Endothelial cell of umbilical vein (primary cell): ENCODE results near the gene ST6GALNAC3. TPM values are rescaled to one million over a fixed set of nuclear protein-coding genes. Genes with fewer than 3 reads are reported as not detected.

Experiments used
- BruUV-seq: library from RNA; stranded (reverse); fragments of 400-500 nt; replicated peaks from 2 replicates; lab custom pipeline; 2021; lab: Mats Ljungman, UMichigan
- CTCF ChIA-PET: fragments of 300-600, 350-600 bp; sonication (Branson Sonifier 250); formaldehyde crosslinking; loops from one replicate; lab custom pipeline; 2021; ENCODE audit warnings: antibody characterized with exemption, inconsistent platforms; lab: Charles Lee
- POLR2A ChIA-PET: fragments of 300-600, 350-600 bp; sonication (Branson Sonifier 250); formaldehyde crosslinking; loops from one replicate; lab custom pipeline; 2021; ENCODE audit warnings: antibody characterized with exemption, inconsistent platforms; lab: Charles Lee
- DNase-seq: peaks from one replicate; pipeline ENCODE4 v3.0.0-alpha.2; 2011; ENCODE audit warnings: low read depth, low spot score
- FAIRE-seq: peaks from 2 replicates; lab custom pipeline; 2011; peaks lifted over from hg19 to GRCh38; lab: Jason Lieb, UNC
- H2AFZ ChIP-seq: 2 replicates; pipeline ENCODE4 v1.6.0; 2012; ENCODE audit warnings: low read depth, low read length, control low read depth, inconsistent platforms
- H3K27ac ChIP-seq: 2 replicates; pipeline ENCODE4 v1.5.1; 2011; ENCODE audit warnings: low read depth, mild to moderate bottlenecking, control low read depth, low read length, moderate library complexity; ENCODE audit not compliant: insufficient read depth
- H3K27me3 ChIP-seq, 2 experiments: 2 replicates each; pipeline versions ENCODE4 v1.6.0 to v1.6.1; 2011; ENCODE audit warnings: low read length in 2 of 2, mixed read lengths in 1 of 2; ENCODE audit not compliant: control insufficient read depth in 2 of 2, insufficient read depth in 2 of 2
- H3K36me3 ChIP-seq, 2 experiments: 2 replicates in 1 of 2; 3 replicates in 1 of 2; pipeline ENCODE4 v1.5.1; 2011; ENCODE audit warnings: low read length in 2 of 2, mild to moderate bottlenecking in 1 of 2, moderate library complexity in 1 of 2; ENCODE audit not compliant: control insufficient read depth in 2 of 2, insufficient read depth in 2 of 2; ENCODE audit errors: extremely low read depth in 1 of 2
- H3K4me1 ChIP-seq: 3 replicates; pipeline ENCODE4 v1.5.1; 2011; ENCODE audit warnings: mild to moderate bottlenecking, low read length; ENCODE audit not compliant: control insufficient read depth, insufficient read depth; ENCODE audit errors: extremely low read depth
- H3K4me2 ChIP-seq: 2 replicates; pipeline ENCODE4 v1.6.1; 2011; ENCODE audit warnings: low read length, control low read depth, mixed read lengths; ENCODE audit not compliant: insufficient read depth
- H3K4me3 ChIP-seq, 3 experiments: fragments of 200-600 bp in 1 of 3; sonication (generic), shearing (Covaris generic) in 1 of 3; replicated peaks in 1 of 3; 2 replicates each; pipeline ENCODE4 v1.5.1; 2011 to 2016; ENCODE audit warnings: control low read depth in 3 of 3, low read length in 3 of 3, mild to moderate bottlenecking in 2 of 3, inconsistent platforms in 1 of 3, low read depth in 1 of 3, moderate library complexity in 1 of 3; ENCODE audit not compliant: insufficient read depth in 1 of 3
- H3K79me2 ChIP-seq: 2 replicates; pipeline ENCODE4 v1.6.0; 2012; ENCODE audit warnings: low read length, inconsistent platforms; ENCODE audit not compliant: control insufficient read depth, insufficient read depth
- H3K9ac ChIP-seq: replicated peaks from 2 replicates; pipeline ENCODE3; 2011; ENCODE audit warnings: low read length, control low read depth; ENCODE audit not compliant: insufficient read depth; ENCODE audit errors: extremely low read depth
- H3K9me1 ChIP-seq: replicated peaks from 3 replicates; pipeline ENCODE4 v1.6.0; 2011; ENCODE audit warnings: mild to moderate bottlenecking, low read length; ENCODE audit not compliant: control insufficient read depth, insufficient read depth; ENCODE audit errors: extremely low read depth
- H3K9me3 ChIP-seq: replicated peaks from 2 replicates; pipeline ENCODE4 v1.5.1; 2012; ENCODE audit warnings: low read length, inconsistent platforms; ENCODE audit not compliant: control insufficient read depth, insufficient read depth
- H4K20me1 ChIP-seq: replicated peaks from 2 replicates; pipeline ENCODE3; 2011; ENCODE audit warnings: mild to moderate bottlenecking, low read length; ENCODE audit not compliant: control insufficient read depth, insufficient read depth; ENCODE audit errors: extremely low read depth
- CTCF ChIP-seq, 2 donors: IDR thresholded peaks; 1 replicate in 1 of 2; 2 replicates in 1 of 2; pipeline ENCODE4 v1.5.1; 2011; ENCODE audit warnings: low read length in 2 of 2, mild to moderate bottlenecking in 2 of 2, moderate library complexity in 2 of 2, control low read depth in 1 of 2, inconsistent platforms in 1 of 2, low read depth in 1 of 2; ENCODE audit not compliant: insufficient read depth in 1 of 2; ENCODE audit errors: extremely low read depth in 1 of 2
- EZH2 ChIP-seq: IDR thresholded peaks from 2 replicates; pipeline ENCODE4 v1.6.1; 2012; ENCODE audit warnings: borderline replicate concordance, low read depth, mild to moderate bottlenecking, moderate library complexity, low read length, inconsistent platforms; ENCODE audit not compliant: severe bottlenecking
- FOS ChIP-seq: IDR thresholded peaks from 2 replicates; pipeline ENCODE4 v1.6.1; 2011; ENCODE audit warnings: mild to moderate bottlenecking, low read length, moderate library complexity, borderline replicate concordance; ENCODE audit not compliant: insufficient read depth
- GATA2 ChIP-seq: IDR thresholded peaks from 2 replicates; pipeline ENCODE4 v1.7.0; 2011; ENCODE audit warnings: low read depth, mild to moderate bottlenecking, moderate library complexity, mixed read lengths, low read length; ENCODE audit not compliant: insufficient read length, insufficient read depth
- JUN ChIP-seq: IDR thresholded peaks from 2 replicates; pipeline ENCODE4 v1.6.1; 2011; ENCODE audit warnings: borderline replicate concordance, low read depth; ENCODE audit not compliant: insufficient read length, insufficient read depth
- MAX ChIP-seq: IDR thresholded peaks from 2 replicates; pipeline ENCODE4 v1.6.1; 2011; ENCODE audit not compliant: insufficient read depth, insufficient read length
- MYC ChIP-seq: IDR thresholded peaks from one replicate; pipeline ENCODE4 v1.6.1; 2011; ENCODE audit warnings: mild to moderate bottlenecking, low read depth, low read length
- POLR2A ChIP-seq: IDR thresholded peaks from 2 replicates; pipeline ENCODE4 v1.6.1; 2012; ENCODE audit warnings: low read depth, mild to moderate bottlenecking, control low read depth, low read length
- POLR2AphosphoS5 ChIP-seq: IDR thresholded peaks from 2 replicates; pipeline ENCODE4 v1.6.1; 2012; ENCODE audit warnings: low read depth, mild to moderate bottlenecking, control low read depth, low read length, moderate library complexity; ENCODE audit not compliant: insufficient read depth
- dilution Hi-C: fragments of 300-500 bp; cut with MboI; formaldehyde crosslinking; loops from one replicate; pipeline ENCODE4 v1.15.0; 2019; ENCODE audit warnings: low sequenced_read_pairs; ENCODE audit not compliant: extremely low pct_ligation_motif_present
- intact Hi-C: fragments of 100-400 bp; cut with micrococcal nuclease; formaldehyde crosslinking; loops from one replicate; pipeline ENCODE4 v1.10.0; 2022
- polyA plus RNA-seq, 4 experiments: library from polyadenylated mRNA; depleted of rRNA in 3 of 4; stranded (reverse) in 3 of 4; unstranded in 1 of 4; fragments of >200 nt; gene quantifications; 2 replicates each; pipeline versions ENCODE4 v1.2.1 to v1.2.3, GENCODE V29; 2011 to 2012; ENCODE audit warnings: missing spikeins in 1 of 4
- total RNA-seq: library from RNA; stranded (reverse); gene quantifications from 2 replicates; pipeline ENCODE4 v1.2.3, GENCODE V29; 2021

ST6GALNAC3 gene
- total and polyA plus RNA-seq, 2 donors (not counting 3 experiments of a cell fraction or from before 2014, with no cell fraction given): 7.6 to 48.3 TPM

GRCh38 chr1:76153841-76154205 lies 79.3 kb downstream of the ST6GALNAC3 start:
- no peak for FAIRE-seq
- H3K27me3 ChIP-seq: no peaks in the 10 kb centered on the region
- H3K4me2 ChIP-seq: no peak overlapping the region
- no peaks in the 10 kb centered on the region for H3K9me1 ChIP-seq
- POLR2A ChIA-PET: no interaction called here
- BruUV-seq: no TSS peak
- no peaks in the 10 kb centered on the region for H3K9me3 ChIP-seq
- no peak overlapping the region for H3K4me3 ChIP-seq
- no peak for DNase-seq
- H2AFZ ChIP-seq: no peak overlapping the region
- H3K36me3 ChIP-seq: no peaks in the 10 kb centered on the region
- no peak overlapping the region for H3K9ac ChIP-seq
- dilution Hi-C loops: no loop called here
- TF ChIP-seq MAX (no peak), CTCF (IDR thresholded peaks at IDR 0.05; ENCODE audit: extremely low read depth in 1 of 2, insufficient read depth in 1 of 2, low read depth in 1 of 2, low read length in 2 of 2) (no peak), MYC (no peak), JUN (no peak), POLR2AphosphoS5 (no peak), FOS (no peak), EZH2 (no peak), GATA2 (no peak), POLR2A (no peak)
- CTCF ChIA-PET: interaction anchor here (0.7 to 4.0 kb wide), 49 partner anchors 9 to 1023 kb away, joined by 3 to 63 read pairs (median 5); no protein-coding TSS in a partner anchor
- no peaks in the 10 kb centered on the region for H3K79me2 ChIP-seq
- peaks cover 10% of the 10 kb centered on the region for H3K4me1 ChIP-seq
- H4K20me1 ChIP-seq: no peaks in the 10 kb centered on the region
- intact Hi-C loops: loop anchor here (1.0 to 5.0 kb wide), 11 partner anchors 100 to 989 kb away; partner anchors contain the start of gene ST6GALNAC5
- H3K27ac ChIP-seq: no peak overlapping the region
